Right forelimb (tissue), 1 donor: ENCODE measurements around the gene ZNRD2.

Source experiments
- DNase-seq: peaks from one replicate; pipeline ENCODE4 v3.0.0-alpha.2; 2018

ZNRD2 gene

DNA sequence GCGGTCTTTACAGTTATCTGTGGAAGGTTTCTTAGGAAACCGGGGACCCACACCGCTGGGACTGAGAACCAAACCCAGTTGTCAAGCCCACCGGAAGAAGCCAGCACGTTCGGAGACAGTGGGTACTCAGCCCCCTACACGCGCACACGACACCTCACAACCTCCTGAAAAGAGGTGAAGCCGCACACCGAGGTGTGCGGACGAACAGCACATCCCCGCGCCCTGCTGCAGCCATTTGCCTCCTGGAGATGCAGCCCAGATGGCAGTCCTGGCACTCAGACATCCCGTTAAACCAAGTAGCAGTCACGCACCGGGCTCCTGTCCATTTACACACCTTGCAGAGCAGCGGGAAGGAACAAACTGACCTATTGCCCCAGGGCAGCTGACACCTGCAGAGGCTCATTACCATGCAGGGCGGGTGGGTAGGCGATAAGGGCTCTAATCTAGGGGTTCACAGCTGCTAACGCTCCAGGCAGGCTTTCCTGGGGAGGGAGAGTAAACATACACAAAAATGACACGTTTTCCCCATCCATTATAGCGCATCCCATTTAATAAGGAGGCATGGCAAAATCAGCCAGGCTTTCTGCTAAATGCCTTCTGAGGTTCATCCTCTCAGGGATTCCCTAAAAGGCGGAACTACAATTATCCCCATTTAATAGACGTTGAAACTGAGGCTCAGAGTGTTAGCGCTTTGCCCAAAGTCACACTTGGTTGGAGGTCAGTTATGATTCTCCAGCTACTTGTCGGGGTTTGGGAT lies 4.7 kb downstream of the ZNRD2 start:
- peak; percentile 57 for DNase-seq

DNA sequence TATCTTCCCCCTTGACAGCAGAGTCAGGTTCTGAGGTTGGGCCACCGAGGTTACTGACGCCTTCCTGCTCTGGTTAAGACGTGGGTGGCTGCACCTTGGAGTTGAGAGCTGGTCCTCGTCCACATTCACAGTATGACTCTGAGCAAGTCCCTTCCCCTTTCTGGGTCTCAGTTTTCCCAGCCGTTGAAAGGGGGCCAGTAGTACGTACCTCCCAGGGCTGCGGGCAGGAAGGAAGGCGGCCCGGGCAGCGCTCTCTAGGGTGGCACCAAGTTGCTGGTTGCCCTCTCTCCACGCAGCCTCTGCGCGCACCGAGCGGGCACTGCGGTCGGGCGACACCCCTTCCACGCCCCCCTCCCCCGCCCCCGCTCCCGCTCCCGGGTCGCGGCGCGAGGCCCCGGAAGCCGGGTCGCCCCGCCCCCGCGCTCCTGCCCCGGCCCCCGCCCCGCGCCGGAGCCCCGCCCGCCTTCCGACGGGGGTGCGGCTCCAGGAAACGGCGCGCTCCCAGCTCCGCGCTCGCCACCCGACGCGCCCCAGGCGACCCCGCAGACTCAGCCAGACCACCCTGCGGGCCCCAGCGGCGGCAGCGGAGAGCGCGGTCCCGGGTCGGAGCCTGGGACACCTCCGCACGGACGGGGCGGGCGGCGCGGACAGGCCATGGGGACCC lies 5.4 kb downstream of the ZNRD2 start, which contains the start of gene EHBP1L1:
Gene EHBP1L1 (plus strand): TSS at position 486 of the 664 bp plus-strand sequence. CDS start 250 bp downstream, outside the sequence.
- DNase-seq, result peak; percentile 81

DNA sequence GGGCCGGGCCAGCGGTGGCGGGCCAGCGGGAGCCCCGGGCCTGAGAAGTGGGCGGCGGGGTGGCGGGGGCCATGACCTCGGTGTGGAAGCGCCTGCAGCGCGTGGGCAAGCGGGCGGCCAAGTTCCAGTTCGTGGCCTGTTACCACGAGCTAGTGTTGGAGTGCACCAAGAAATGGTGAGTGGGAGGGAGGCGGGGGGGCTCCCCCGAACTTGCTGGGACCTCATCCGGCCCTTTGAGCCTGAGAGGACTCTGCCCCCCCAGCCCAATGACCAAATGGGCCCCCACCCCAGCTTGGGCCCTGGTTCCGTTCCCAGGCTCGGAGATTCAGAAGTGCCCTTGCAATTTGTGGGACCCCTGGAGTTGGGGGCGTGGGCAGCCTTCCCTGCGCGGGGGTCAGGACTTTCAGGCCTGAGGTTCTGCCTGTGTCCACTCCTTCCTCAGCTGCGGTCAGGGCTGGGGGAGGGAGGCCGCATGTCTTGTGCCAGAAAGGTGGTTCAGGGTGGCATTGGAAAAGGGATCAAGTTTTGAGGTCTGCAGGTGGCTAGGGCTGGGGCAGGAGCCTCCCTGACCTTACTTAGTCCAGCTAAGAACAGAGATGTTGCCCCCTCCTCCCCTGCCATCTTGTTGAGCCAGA lies 6.1 kb downstream of the ZNRD2 start:
- no peak for DNase-seq

DNA sequence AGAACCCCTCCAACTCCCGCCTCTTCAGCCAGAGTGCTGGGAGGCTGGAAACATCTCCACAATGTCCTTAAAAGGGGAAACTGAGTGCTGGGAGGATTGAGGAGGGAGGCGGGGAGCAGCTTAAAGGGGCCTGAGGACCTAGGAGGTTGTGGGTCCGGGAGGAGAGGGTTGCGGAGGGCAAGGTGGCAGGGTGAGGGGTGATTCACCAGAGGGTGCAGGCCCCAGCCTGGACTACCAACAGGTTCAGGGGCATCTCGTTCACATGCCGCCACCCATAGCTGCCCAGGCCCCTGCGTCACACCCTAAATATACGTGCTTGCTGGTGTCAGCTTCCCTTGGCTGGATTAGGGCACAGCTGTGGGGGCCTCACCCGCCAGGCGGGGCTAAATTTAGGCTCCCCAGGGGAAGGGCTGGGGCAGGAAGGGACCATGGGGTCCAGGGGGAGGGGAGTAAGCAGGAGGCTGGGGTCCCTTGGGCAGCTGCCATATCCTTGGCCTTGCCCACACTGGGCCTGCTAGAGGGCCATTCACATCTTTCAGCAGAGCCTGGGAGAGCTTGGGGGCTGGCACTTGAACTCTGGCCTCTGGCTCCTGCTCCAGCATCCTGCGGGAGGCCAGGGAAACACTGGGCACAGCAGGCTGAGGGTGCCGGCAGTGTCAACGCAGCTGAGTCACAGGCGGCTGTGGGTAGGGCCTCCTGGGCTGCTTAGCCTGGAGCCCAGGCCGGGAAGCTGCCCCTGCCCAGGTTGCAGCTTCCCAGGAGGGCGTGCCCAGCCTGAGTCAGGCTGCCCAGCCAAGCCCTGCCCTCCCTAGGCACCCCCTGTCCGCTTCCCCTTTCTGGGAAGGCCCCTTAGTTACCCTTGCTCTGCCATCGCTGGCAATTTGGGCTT lies 6.8 kb downstream of the ZNRD2 start:
- DNase-seq, result peak; percentile 74

DNA sequence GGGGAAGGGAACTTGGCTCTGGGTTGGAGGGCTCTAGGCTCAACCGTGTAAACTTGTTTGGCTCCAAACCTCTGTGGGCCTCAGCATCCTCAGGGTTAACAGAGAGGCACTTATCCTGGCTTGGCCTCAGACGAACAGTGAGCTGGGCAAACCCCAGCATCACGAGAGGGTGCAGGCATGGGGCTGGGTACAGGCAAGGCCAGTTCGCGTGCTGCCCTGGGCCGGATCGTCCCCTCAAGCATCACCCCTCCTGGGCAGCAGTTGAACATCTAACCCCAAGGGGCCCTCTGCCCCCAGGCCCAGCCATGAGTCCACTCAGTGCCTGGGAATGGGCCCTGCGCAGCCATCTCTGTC lies 7.5 kb downstream of the ZNRD2 start:
- no peak for DNase-seq

DNA sequence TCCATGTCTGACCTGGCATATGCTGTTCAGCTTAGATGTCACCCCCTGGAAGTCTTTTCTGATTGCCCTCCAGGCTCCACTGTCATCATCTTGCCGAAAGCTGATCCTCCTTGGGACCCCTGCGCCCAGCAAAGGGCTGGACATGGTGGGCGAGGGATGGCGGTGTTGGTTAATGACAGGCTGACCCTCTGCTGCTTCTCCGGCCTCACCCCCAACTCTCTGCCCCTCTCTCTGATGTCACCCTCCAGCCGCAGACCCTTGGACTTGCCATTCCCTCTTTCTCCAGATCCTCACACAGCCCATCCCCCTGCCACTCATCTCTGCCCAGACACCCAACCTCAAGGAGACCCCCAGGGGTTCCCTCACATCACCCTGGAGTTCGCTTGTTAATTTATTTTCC lies 7.9 kb downstream of the ZNRD2 start:
- DNase-seq, result no peak

DNA sequence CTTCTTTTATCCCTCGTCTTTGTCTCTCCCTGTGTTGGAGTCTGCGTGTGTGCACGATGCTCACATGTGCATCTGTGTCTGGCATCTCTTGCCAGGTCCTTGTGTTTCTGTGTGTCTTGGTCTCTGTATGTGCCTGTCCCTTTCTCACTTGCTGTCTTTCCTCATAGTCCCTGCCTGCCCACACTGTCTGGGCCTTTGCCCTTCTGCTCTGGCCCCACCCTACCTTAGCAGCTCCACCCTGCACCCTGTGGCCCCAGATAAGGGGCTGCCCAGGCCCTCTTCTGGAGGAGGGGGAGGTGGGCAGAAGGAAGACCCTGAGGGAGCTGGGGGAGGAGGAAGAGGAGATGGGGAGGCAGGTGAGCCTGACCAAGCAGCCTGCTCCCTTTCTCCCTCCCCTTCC lies 8.4 kb downstream of the ZNRD2 start:
- DNase-seq, result no peak

DNA sequence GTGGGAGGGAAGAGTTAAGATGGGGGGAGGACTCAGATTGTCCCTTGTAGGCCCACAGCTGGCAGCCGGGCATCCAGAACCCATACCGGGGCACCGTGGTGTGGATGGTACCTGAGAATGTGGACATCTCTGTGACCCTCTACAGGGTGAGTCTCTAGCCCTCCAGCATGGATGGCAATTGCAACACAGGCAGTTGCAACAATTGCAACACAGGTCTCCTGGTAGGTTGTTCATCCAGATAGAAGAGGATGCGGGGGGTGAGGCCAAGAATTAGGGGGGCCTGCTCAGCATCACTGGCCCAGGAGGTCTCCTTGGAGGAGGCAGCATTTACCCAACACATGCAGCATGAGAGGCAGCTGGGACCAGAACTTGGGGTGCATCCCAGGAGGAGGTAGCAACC lies 9.0 kb downstream of the ZNRD2 start:
- DNase-seq, result no peak

DNA sequence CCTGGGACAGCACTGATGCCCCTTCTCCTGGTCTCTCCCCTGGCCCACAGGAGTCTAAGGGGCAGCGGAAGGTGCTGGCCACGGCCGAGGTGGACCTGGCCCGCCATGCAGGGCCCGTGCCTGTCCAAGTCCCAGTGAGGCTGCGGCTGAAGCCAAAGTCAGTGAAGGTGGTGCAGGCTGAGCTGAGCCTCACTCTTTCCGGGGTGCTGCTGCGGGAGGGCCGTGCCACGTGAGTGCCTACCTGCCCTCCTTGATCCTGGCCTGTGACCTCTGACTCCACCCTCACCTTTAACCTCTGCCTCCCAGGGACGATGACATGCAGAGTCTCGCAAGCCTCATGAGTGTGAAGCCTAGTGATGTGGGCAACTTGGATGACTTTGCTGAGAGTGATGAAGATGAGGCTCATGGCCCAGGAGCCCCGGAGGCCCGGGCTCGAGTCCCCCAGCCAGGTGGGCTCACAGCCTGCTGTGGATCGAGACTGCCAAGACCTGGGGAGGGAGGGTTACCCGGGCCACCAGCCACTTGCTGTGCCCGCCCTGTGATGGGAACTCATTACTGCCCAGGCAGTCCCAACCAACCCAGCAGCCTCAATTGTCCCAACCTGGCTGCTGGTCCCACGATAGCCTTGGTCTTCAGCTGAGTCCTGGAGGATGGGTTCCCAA lies 9.9 kb downstream of the ZNRD2 start:
- DNase-seq, result no peak

DNA sequence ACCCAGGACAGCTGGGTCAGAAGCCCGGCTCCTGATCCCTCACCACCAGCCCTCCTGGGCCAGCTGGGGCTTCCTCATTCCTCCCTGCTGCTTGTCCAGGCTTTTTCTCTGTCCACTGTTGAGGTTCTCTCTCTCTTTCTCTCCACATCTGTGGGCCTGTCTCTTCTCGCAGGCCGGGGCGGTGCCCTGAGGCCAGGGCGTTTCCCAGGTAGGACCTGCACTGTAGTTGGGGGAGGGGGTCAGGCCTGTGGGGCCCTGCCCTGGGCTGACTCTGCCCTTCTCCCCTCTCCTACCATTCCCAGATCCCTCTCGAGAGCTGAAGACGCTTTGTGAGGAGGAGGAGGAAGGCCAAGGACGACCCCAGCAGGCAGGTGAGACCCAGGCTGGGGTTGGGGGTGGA lies 10.5 kb downstream of the ZNRD2 start:
- no peak for DNase-seq

DNA sequence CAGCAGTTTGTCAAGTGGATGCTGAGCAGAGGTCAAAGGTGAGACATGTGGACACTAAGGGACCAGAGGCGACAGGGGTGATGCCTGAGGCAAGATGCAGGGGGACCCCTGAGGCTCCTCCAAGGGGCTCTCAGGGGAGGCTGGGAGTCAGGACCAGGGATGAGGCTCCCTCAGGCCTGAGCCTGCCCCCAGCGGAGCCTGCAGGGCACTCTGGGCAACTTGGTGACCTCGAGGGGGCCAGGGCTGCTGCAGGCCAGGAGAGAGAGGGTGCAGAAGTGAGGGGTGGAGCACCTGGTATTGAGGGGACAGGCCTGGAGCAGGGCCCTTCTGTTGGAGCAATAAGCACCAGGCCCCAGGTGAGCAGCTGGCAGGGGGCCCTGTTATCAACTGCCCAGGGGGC lies 11.7 kb downstream of the ZNRD2 start:
- DNase-seq, result no peak

DNA sequence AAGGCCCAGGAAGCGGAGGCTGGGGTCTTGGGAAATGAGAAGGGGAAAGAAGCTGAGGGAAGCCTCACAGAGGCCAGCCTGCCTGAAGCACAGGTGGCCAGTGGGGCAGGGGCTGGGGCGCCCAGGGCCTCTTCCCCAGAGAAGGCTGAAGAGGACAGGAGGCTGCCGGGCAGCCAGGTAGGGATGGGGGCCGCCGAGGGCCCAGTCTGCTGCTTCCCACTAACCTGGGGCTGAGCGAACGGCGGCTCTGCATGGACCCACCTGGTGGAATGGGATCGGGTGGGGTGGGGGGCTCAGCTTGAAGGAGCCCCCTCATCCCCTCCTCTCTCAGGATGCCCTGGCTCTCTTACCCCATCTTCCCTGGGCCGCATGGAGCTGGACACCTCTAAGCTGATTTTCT lies 13.3 kb downstream of the ZNRD2 start:
- no peak for DNase-seq

DNA sequence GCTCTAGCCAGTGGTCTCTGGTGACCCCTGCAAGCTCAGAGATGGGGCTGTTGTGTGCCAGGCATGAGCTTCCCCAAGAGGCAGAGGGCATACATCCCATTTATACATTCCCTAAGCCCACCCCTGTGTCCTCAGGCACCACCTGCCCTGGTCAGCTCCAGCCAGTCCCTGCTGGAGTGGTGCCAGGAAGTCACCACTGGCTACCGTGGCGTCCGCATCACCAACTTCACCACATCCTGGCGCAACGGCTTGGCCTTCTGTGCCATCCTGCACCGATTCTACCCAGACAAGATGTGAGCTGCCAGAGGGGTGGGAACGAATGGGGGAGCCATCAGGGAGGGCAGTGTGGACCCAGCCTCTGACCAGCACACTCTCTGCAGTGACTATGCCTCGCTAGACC lies 13.8 kb downstream of the ZNRD2 start:
- DNase-seq, result peak; percentile 57

DNA sequence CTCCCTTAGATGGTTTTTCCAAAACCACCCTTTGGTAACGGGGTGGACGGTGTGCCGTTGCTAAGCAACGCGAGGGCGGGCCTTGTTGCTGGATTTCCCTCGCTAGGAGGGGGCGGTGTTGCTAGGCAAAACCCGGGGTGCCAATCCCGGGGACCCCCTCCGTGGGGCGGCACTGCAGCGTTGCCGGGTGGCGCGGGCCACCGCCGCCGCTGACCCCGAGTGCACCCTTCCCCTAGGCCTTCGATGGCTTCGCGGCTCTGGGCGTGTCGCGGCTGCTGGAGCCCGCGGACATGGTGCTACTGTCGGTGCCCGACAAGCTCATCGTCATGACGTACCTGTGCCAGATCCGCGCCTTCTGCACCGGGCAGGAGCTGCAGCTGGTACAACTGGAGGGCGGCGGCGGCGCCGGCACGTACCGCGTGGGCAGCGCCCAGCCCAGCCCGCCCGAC lies 14.5 kb downstream of the ZNRD2 start:
- DNase-seq, result peak; percentile 56

DNA sequence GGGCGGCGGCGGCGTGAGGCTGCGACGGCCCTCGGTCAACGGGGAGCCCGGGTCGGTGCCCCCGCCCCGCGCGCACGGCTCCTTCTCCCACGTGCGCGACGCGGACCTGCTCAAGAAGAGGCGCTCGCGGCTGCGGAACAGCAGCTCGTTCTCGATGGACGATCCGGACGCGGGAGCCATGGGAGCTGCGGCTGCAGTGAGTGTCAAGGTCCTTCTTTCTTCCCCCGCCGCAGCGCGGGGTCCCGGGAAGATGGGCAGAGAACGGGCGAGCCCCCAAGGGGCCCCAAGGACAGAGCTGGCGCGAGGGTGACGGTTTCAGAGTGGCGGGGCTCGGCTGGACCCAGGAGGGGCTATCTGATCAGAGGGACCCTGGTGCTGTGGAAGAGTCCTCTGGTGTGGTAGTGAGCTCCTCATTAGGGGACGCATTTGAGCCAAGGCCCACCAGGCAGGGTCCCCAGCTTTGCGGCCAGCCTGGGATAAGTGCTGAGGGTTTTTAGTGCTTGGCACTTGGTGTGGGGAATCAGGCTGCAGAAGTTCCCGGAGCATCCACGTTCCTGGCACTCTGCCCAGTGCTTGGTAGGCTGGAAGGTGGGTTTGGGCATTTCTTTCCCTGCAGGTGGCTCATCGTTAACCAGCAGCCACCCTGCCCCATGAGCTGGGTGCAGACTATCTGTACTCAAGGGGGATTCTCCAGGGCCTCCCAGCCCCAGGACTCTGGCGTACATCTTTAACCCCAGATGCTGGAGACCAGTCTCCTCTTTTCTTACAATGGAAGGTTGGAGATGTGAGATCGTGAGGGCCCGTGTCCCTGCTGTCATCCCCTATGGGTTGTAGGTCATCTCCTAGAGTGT lies 15.3 kb downstream of the ZNRD2 start:
- DNase-seq, result no peak

DNA sequence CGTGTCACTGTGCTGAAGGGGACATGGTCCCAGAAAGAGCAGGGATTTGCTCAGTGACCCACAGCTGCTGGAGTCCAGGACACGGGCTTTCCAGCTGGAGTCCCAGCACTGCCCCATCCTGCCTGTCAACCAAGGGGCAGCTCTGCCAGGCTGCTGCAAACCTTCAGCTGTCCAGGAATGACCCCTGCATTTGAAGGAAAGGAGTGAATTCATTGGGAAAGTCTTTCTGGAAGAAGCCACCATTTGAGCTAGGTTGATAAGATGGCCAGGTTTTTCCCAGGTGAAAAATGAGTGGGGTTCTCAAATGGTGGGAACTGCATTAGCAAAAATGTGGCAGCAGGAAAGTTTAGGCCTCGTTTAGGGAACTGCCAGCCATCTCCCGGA lies 16.0 kb downstream of the ZNRD2 start:
- no peak for DNase-seq

DNA sequence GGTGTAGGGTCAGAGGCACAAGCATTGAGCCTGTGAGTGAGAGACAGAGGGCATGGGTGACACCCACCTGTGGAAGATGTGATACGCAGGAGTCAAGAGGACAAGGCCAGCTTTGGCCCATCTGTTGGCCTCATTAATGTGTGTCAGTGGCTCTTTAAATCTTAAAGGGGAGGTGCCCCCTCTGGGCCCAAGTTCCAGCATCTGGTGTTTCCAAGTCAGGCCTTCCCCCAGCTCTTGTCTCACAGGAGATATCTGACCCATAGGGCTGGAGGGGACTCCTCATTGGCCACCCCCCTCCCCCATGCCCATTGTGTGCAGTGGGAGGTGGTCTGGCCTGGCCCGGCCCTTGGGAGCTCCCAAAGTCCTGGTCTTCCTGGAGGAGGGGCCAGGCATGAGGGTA lies 16.4 kb downstream of the ZNRD2 start:
- no peak for DNase-seq

DNA sequence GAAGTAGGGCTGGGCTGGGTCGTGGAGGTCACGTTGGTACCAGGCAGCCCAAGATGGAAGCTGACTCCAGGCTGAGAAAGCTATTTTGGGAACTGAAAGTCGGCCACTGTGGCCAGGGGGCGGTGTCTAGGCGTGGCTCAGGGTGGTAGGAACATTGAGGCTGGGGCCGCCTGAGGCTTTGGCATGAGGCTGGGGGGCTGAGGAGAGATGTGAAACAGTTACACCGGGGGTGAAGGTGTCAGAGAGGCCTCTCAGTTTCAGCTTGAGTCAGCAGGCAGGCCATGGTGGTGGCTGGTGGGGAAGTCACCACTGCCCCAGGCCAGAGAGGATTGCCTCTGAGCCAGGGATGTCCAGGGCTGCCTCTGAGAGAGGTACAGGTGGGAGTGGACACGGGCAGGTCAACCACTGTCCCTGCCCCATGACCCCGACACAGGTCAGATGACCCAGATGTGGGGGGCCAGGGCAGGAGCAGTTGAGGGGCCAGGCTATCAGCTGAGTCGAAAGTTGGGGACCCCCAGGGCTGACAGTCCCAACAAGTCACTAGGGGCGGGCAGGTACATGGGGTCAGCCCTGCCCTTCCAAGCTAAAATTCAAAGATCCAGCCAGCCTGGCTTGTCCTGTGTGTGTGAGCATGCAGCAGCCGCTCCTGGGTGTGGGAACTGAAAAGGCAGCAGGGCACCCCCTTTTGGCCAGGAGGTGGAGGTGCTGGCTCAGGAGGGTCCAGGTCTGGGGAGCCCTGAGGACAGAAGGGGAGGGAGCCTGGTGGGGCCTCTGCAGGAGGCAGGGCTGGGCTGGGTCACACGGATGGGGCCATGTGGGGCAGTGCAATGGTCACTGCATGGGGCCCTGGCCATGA lies 18.1 kb downstream of the ZNRD2 start:
- DNase-seq, result no peak

DNA sequence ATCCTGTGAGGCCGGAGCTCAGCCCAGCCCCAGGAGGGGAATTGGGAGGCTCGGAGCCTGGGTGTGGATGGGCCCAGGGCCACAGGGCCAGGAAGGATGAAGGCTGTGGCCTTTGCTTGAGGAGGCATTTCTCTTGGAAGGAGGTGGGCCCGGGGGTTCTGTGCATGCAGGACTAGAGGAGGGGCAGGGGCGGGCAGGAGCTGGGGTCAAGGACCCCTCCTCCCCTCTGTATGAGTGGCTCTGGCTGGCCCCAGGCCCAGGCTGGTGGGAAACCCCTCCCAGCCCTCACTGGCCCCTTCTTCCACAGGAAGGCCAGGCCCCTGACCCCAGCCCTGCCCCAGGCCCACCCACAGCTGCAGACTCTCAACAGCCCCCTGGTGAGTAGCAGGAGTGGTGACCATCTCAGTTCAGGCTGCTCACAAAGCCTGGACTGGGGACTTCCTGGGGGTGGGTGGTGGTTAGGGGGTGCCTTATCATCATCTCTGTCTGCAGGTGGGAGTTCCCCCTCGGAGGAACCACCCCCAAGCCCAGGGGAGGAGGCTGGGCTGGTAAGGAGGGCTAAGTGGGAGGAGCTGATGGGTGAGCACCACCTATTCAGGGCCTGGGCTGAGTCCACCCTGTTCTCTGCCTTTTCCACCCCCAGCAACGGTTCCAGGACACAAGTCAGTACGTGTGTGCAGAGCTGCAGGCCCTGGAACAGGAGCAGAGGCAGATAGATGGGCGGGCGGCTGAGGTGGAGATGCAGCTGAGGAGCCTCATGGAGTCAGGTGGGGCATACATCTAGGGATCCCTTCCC lies 19.4 kb downstream of the ZNRD2 start:
- DNase-seq, result no peak
